Prostate gland (tissue), 2 donors: Measurements from ENCODE around the gene TMEM41A. TPM values are rescaled to one million over a fixed set of nuclear protein-coding genes. Genes with fewer than 3 reads are reported as not detected.

ENCODE experiments used
- DNase-seq: peaks from one replicate; pipeline ENCODE4 v3.0.0-alpha.2; 2019; ENCODE audit warnings: low spot score
- H3K27ac ChIP-seq, 2 donors: fragments of 200-600 bp; sonication (generic); 2 replicates each; pipeline ENCODE4 v1.5.1; 2017 to 2019
- H3K27me3 ChIP-seq: fragments of 200-600 bp; sonication (generic); replicated peaks from 2 replicates; pipeline ENCODE4 v1.5.1; 2019; ENCODE audit not compliant: insufficient read depth
- H3K36me3 ChIP-seq, 2 donors: fragments of 200-600 bp; sonication (generic); 1 replicate in 1 of 2; 2 replicates in 1 of 2; pipeline versions ENCODE4 v1.5.1 to v1.8.1; 2017 to 2019
- H3K4me1 ChIP-seq: fragments of 200-600 bp; sonication (generic); replicated peaks from 2 replicates; pipeline ENCODE4 v1.5.1; 2019
- H3K4me3 ChIP-seq, 2 donors: fragments of 200-600 bp; sonication (generic); 2 replicates each; pipeline ENCODE4 v1.5.1; 2017 to 2019
- H3K9me3 ChIP-seq: fragments of 200-600 bp; sonication (generic); 2 replicates; pipeline ENCODE4 v1.5.1; 2017
- POLR2A ChIP-seq: fragments of 450-650 bp; IDR thresholded peaks from one replicate; pipeline ENCODE4 v1.6.1; 2016; ENCODE audit warnings: antibody characterized with exemption, mild to moderate bottlenecking
- POLR2AphosphoS5 ChIP-seq: sonication (generic); formaldehyde crosslinking; IDR thresholded peaks from one replicate; pipeline ENCODE4 v1.6.1; 2017; ENCODE audit warnings: antibody characterized with exemption
- WGBS: methylation state at CpG from one replicate; pipeline ENCODE4 v1.1.5; 2018; 5-methylcytosine and 5-hydroxymethylcytosine counted together
- intact Hi-C: fragments of 100-400 bp; cut with DNase I; formaldehyde crosslinking; loops from one replicate; pipeline ENCODE4 v1.14.2; 2022
- total RNA-seq, 2 donors: library from RNA; depleted of rRNA; stranded (reverse); fragments of >200 nt; gene quantifications; one replicate each; pipeline ENCODE4 v1.1.0, GENCODE V29; 2016
- TF ChIP-seq, protein P1 (sequence below), 4 experiments: fragments of 200-600 bp in 2 of 4; fragments of 450-650 bp in 2 of 4; sonication (generic) in 2 of 4; IDR thresholded peaks; 1 replicate in 3 of 4; 2 replicates in 1 of 4; pipeline ENCODE4 v1.5.1; 2016 to 2019; ENCODE audit warnings: antibody characterized with exemption in 4 of 4, mild to moderate bottlenecking in 2 of 4, moderate library complexity in 2 of 4

Gene TMEM41A
- total RNA-seq, 2 donors from 2014 or later: 16.4 to 24.5 TPM

DNA sequence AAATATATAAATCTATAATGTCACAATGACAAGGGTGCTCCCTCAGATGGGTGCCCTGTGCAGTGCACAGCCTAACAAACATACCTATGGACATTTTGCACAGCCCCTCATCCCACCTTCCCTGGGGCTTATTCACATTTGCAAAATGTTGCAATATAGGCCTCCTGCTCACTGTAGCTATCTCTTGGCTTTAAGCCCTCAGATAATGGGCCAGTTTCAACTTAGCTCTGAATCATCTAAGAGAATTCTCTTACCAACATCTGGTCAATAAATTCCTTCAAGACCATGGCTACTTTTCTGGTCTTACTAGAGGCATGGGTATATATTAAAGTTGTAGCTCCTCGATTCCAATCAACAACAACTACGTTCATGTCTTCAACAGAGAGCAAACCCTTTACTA lies 35.7 kb upstream of the TMEM41A start:
- no peaks in the 10 kb centered on the region for H3K9me3 ChIP-seq
- no peak for TF ChIP-seq POLR2AphosphoS5
- TF ChIP-seq POLR2A: no peak
- TF ChIP-seq, protein P1, sequence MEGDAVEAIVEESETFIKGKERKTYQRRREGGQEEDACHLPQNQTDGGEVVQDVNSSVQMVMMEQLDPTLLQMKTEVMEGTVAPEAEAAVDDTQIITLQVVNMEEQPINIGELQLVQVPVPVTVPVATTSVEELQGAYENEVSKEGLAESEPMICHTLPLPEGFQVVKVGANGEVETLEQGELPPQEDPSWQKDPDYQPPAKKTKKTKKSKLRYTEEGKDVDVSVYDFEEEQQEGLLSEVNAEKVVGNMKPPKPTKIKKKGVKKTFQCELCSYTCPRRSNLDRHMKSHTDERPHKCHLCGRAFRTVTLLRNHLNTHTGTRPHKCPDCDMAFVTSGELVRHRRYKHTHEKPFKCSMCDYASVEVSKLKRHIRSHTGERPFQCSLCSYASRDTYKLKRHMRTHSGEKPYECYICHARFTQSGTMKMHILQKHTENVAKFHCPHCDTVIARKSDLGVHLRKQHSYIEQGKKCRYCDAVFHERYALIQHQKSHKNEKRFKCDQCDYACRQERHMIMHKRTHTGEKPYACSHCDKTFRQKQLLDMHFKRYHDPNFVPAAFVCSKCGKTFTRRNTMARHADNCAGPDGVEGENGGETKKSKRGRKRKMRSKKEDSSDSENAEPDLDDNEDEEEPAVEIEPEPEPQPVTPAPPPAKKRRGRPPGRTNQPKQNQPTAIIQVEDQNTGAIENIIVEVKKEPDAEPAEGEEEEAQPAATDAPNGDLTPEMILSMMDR (IDR thresholded peaks at IDR 0.05): no peak
- intact Hi-C loops: no loop called here
- no peaks in the 10 kb centered on the region for H3K4me1 ChIP-seq
- H3K27me3 ChIP-seq: no peaks in the 10 kb centered on the region
- H3K4me3 ChIP-seq: no peak overlapping the region
- 96% methylated on average over 2 of the region's 2 CpGs for WGBS
- no peak for DNase-seq
- no peak overlapping the region for H3K27ac ChIP-seq
- H3K36me3 ChIP-seq: no peaks in the 10 kb centered on the region

DNA sequence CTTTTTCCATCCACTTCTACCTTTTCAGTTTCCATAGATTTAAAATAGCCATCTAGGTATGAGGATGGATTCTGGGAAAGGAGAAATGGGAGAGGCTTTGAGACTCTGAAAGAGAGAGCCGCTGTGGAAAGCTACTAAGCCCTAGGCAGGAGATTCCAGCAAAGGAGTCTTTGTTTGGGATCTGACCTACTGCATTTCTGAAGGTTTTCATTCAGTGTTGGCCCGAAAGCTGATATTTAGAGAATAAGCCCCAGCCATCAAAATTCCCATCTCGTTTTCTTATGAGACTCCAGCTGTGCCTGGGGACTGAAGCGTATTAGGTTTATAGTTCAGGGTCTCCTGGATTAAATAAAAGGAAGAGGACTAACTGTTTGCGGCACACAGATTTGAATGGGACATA lies 34.1 kb upstream of the TMEM41A start:
- H3K27me3 ChIP-seq: no peaks in the 10 kb centered on the region
- no peak overlapping the region for H3K4me3 ChIP-seq
- WGBS: 50% methylated on average over 5 of the region's 5 CpGs
- no peaks in the 10 kb centered on the region for H3K36me3 ChIP-seq
- no peak for DNase-seq
- H3K4me1 ChIP-seq: no peaks in the 10 kb centered on the region
- intact Hi-C loops: no loop called here
- TF ChIP-seq POLR2AphosphoS5 (no peak), POLR2A (no peak)
- TF ChIP-seq, protein P1 (IDR thresholded peaks at IDR 0.05): no peak
- no peak overlapping the region for H3K27ac ChIP-seq
- H3K9me3 ChIP-seq: no peaks in the 10 kb centered on the region

DNA sequence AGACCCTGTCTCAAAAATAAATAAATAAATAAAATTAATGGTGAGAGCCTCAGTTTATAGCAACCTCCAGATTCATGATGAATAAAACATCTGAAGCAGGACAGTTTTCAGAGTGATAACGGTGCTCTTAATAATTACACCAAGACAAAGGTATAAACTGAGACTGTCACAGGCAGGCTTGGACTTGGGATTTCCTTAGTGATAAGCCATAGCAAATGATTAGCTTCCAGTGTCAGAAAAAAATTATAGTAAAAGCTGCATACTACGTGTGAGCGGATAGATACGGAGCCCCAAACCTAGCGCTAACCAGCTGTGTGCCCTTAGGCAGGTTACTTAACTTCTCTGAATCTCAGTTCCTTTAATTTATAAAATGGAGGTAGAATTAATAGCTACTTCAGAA lies 32.0 kb upstream of the TMEM41A start:
- Histone ChIP-seq H3K36me3 (no peaks in the 10 kb centered on the region), H3K4me3 (no peak overlapping the region), H3K27me3 (no peaks in the 10 kb centered on the region), H3K4me1 (no peaks in the 10 kb centered on the region), H3K9me3 (no peaks in the 10 kb centered on the region), H3K27ac (no peak overlapping the region)
- 57% methylated on average over 5 of the region's 5 CpGs for WGBS
- DNase-seq: no peak
- intact Hi-C loops: no loop called here
- TF ChIP-seq, protein P1 (IDR thresholded peaks at IDR 0.05): no peak
- TF ChIP-seq POLR2A: no peak
- TF ChIP-seq POLR2AphosphoS5: no peak

DNA sequence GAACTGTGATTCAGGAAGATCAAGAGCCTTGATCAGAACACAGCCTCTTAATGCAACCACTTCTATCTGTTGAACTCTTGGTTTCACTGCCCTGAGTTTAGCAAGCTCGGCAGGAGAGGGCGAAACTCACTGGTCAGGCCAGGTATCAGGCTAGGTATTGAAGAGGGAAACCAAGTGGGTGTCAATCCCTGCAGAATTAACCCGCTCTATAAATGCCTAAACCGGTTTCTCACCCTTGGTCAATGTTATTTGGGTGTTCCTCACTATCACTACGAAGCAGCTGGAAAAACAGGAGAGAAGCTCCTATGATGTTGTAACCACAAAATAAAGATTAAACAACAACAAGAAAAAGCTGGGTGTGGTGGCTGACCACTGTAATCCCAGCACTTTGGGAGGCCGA lies 29.7 kb upstream of the TMEM41A start:
- H3K9me3 ChIP-seq: no peaks in the 10 kb centered on the region
- H3K27ac ChIP-seq: no peak overlapping the region
- H3K27me3 ChIP-seq: no peaks in the 10 kb centered on the region
- 73% methylated on average over 6 of the region's 6 CpGs for WGBS
- no peak overlapping the region for H3K4me3 ChIP-seq
- no peak for DNase-seq
- no peaks in the 10 kb centered on the region for H3K36me3 ChIP-seq
- H3K4me1 ChIP-seq: no peaks in the 10 kb centered on the region
- intact Hi-C loops: no loop called here
- TF ChIP-seq, protein P1 (IDR thresholded peaks at IDR 0.05): no peak

DNA sequence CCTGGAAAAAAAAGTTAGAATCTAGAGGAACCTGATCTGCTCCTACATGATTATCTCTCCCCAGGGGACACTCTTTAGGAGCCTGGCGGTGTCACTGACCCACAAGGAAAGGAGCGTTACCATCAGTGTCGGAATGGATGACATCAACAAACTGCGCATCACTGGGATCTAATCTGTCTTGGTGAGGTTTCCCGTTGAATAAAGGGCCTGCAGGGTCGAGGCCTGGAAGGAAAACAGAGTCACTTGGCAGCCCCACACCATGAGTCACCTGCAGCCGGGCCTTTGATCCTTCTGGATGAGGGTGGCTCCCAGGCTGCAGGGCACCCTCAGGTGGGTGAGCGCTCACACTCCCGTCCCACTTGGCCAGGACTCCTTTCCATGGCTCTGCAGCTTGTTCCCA lies 28.5 kb upstream of the TMEM41A start:
- no peak for TF ChIP-seq POLR2A
- TF ChIP-seq, protein P1 (IDR thresholded peaks at IDR 0.05): no peak
- no peak for TF ChIP-seq POLR2AphosphoS5
- H3K9me3 ChIP-seq: no peaks in the 10 kb centered on the region
- intact Hi-C loops: no loop called here
- no peaks in the 10 kb centered on the region for H3K36me3 ChIP-seq
- H3K4me3 ChIP-seq: no peak overlapping the region
- WGBS: 70% methylated on average over 9 of the region's 9 CpGs
- H3K4me1 ChIP-seq: no peaks in the 10 kb centered on the region
- H3K27me3 ChIP-seq: no peaks in the 10 kb centered on the region
- no peak overlapping the region for H3K27ac ChIP-seq
- DNase-seq: no peak
